Body of pancreas (tissue), 4 donors: ENCODE results near the gene FAM170B.

Experiments
- CTCF ChIP-seq, 7 experiments: fragments of 450-650 bp in 4 of 7; fragments of 200-600 bp in 3 of 7; sonication (generic) in 3 of 7; IDR thresholded peaks; one replicate each; pipeline ENCODE4 v1.5.1; 2016 to 2019; ENCODE audit warnings: antibody characterized with exemption in 7 of 7
- POLR2A ChIP-seq, 3 donors: fragments of 450-650 bp; IDR thresholded peaks; one replicate each; pipeline ENCODE4 v1.6.1; 2016; ENCODE audit warnings: antibody characterized with exemption in 3 of 3, mild to moderate bottlenecking in 2 of 3

- TF ChIP-seq CTCF (IDR thresholded peaks at IDR 0.05) (no peak), POLR2A (IDR thresholded peaks at IDR 0.05) (no peak)
Observed at GRCh38 chr10:49160110-49160509, 26.3 kb upstream of the FAM170B start.
